Subcutaneous preadipocyte (primary cell): Measurements from ENCODE around the gene ARF4. TPM values are rescaled to one million over a fixed set of nuclear protein-coding genes. Genes with fewer than 3 reads are reported as not detected.

Experiments used
- small RNA-seq: library from RNA; depleted of rRNA; stranded (forward); fragments of <200 nt; gene quantifications from one replicate; pipeline ENCODE3, GENCODE V24; 2012
- total RNA-seq: library from RNA; depleted of rRNA; stranded (reverse); fragments of >200 nt; gene quantifications from 2 replicates; pipeline ENCODE4 v1.2.3, GENCODE V29; 2012

The ARF4 gene
- 164 and 165 TPM in 2 replicates for total RNA-seq

DNA sequence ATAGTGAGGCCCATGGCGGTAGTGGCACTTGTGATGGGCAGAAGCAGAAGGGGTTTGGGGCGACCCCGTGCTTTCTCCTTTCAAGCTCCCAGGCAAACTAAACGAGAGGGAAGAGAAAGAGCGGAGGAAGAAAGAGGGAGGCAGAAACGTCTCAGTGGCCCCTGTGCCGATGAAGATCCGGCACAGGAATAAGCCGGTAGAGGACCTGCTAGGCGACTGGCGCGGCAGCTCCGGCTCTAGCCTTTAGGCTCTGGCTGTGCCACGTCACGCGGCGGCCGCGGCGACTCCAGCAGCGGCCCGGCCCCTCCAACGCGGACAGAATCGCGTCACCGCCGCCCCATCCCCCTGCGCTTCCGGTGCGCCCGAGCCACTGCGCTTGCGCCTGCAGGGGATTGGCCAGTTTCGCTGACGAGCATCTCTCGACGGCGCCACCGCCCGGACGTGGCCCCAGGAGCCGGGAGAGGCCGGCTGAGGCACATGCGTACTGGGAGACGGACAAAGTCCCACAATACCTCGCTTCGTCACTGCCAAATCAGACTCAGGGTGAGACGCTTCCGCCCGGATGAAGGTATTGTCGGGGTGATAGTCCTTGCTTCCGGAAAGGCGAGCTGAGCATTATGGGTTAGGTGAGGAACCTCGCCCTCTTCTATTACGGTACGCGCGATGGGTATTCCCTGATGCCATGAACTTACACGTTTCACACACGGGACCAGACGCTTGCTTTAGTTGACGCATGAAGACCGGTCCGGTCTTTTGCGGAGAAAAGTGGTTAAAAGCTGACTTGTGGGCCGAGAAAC lies at the start of gene ARF4:
Gene ARF4, minus strand, starts transcription at position 218 of the 797 bp plus-strand sequence. Its CDS starts 204 bp downstream, at position 14.

DNA sequence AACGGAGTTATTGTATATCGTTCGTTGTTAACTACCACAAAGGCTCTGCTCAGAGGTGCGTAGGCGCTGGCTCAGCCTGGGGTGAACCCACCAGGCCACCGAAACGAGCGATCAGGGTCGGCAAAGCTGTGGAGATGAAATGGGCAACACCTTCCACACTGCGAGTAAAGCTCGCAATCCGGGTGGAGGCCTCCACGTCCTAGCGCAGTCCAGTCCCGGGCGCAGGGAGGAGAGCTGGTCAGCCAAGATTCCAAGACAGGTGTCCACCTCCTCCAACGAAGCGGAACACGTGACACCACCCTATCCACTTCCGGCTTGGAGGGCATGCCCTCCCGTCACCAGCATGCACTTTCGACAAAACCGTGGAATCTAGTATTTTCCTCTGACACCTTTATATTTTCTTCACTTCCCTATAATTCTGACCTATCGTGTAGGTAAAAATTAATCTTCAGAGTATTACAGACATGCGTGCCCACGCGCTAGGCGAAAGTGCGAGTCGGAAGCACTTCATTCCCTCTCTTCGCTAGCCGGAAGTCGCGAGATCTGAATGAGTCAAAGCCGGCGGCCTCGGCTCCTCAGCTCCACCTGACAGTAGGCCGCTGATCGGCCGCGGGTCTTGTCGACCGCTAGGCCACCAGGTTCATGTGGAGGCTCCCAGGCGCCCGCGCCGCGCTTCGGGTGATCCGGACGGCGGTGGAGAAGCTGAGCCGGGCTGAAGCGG lies 41.2 kb downstream of the ARF4 start, which contains the start of gene PDE12:
Gene PDE12, plus strand, starts transcription at position 537 of the 721 bp plus-strand sequence. Its CDS starts 106 bp downstream, at position 643.

DNA sequence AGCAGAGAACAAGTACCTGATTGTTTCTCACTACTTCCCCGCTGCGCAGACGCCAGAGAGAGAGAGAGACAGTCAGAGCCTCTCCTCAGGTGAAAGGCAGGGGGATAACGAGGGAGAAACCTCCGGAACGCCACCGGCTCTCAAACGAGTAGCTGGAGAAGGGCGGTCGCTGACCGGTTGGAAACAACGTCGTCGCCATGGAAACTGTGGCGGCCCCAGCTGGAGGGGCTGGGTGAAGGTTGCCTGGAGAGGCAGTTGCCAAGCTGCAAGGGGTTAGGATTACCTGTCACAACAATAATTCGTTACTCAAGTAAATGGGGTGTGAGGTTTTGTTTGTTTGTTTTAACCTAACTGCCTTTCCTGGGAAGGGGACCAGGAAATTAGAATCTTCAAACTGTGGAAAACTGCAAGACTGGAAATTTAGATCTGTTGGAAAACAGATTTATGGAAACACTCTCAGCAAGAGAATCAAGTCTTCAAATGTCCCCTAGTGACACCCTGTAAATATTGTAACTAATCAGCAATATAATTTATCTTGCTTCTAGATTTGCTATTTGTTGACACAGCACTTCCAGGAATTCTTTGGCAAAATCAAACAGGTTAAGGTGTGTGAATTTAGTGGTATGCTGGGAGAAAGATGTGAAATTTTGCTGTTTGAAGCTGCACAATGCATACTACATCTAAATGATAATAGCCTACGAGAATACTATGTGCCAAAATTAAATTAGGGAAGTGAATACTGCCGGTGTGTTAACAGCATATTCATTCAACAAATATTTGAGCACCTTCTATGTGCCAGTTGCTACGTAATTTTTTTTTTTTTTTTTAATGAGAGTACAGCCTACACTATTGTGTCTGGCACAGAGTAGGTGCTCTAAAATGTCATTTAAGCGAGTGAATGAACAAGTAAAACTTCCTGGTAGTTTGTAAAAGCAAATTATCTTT lies 52.7 kb downstream of the ARF4 start, which contains the start of gene DNAH12:
Gene DNAH12, minus strand, starts transcription at position 164 of the 945 bp plus-strand sequence. CDS start 1,474 bp downstream, outside the sequence.

Small RNA genes lying within 50 kb of the gene (small RNA-seq; reads per million reads assigned to genes)
- gene RNU6-108P (not detected), gene RNU6-483P (not detected), gene RNU6ATAC26P (not detected)

Other genes starting within 250 kb of the ARF4 start
- gene DNAH12, start 53.0 kb downstream of the ARF4 start, total RNA-seq = under 0.01 TPM in 1 of 2 replicates, not detected in the other
- gene PDE12, start 41.1 kb downstream of the ARF4 start, total RNA-seq = 22.0 and 28.9 TPM in 2 replicates
- gene DENND6A, start 95.7 kb upstream of the ARF4 start, total RNA-seq = 17.6 and 19.7 TPM in 2 replicates
- gene SLMAP, start 159.0 kb upstream of the ARF4 start, total RNA-seq = 37.5 and 48.7 TPM in 2 replicates